DOHH2 (cell line): Measurements from ENCODE around the gene GFY.

ENCODE experiments used
- H3F3A ChIP-seq: fragments of 200-600 bp; sonication (generic), shearing (Covaris generic); 2 replicates; pipeline ENCODE4 v1.6.0; 2016; ENCODE audit warnings: antibody characterized with exemption, mild to moderate bottlenecking; ENCODE audit not compliant: control insufficient read depth, insufficient read depth
- H3K27ac ChIP-seq: fragments of 200-600 bp; sonication (generic); 2 replicates; pipeline ENCODE4 v1.5.1; 2014; ENCODE audit warnings: low read depth, mild to moderate bottlenecking, low read length, moderate library complexity
- H3K27me3 ChIP-seq: fragments of 200-600 bp; sonication (generic); 2 replicates; pipeline ENCODE4 v1.6.1; 2014; ENCODE audit warnings: mild to moderate bottlenecking, low read length, mixed read lengths; ENCODE audit not compliant: control insufficient read depth
- H3K36me3 ChIP-seq: fragments of 200-600 bp; sonication (generic); 2 replicates; pipeline ENCODE4 v1.6.1; 2014; ENCODE audit warnings: mild to moderate bottlenecking, low read length, moderate library complexity, mixed read lengths; ENCODE audit not compliant: control insufficient read depth
- H3K4me1 ChIP-seq: fragments of 200-600 bp; sonication (generic); 2 replicates; pipeline ENCODE4 v1.6.1; 2014; ENCODE audit warnings: mild to moderate bottlenecking, low read length, mixed read lengths; ENCODE audit not compliant: control insufficient read depth
- H3K4me2 ChIP-seq: fragments of 200-600 bp; sonication (generic); 2 replicates; pipeline ENCODE4 v1.6.0; 2014; ENCODE audit warnings: mild to moderate bottlenecking, low read length, moderate library complexity
- H3K4me3 ChIP-seq: fragments of 200-600 bp; sonication (generic); 2 replicates; pipeline ENCODE4 v1.5.1; 2014; ENCODE audit warnings: mild to moderate bottlenecking, low read length, mixed read lengths
- H3K79me2 ChIP-seq: fragments of 200-600 bp; sonication (generic); 2 replicates; pipeline ENCODE4 v1.6.1; 2014; ENCODE audit warnings: mild to moderate bottlenecking, low read length, mixed read lengths; ENCODE audit not compliant: control insufficient read depth
- H3K9me2 ChIP-seq: fragments of 200-600 bp; sonication (generic); replicated peaks from 2 replicates; pipeline ENCODE4 v1.6.1; 2014; ENCODE audit warnings: mild to moderate bottlenecking, low read length, mixed read lengths; ENCODE audit not compliant: control insufficient read depth
- H3K9me3 ChIP-seq: fragments of 200-600 bp; sonication (generic); 2 replicates; pipeline ENCODE4 v1.6.1; 2014; ENCODE audit warnings: antibody characterized with exemption, low read length, mixed read lengths; ENCODE audit not compliant: control insufficient read depth, insufficient read depth
- H4K20me1 ChIP-seq: fragments of 200-600 bp; sonication (generic); 2 replicates; pipeline ENCODE4 v1.6.0; 2014; ENCODE audit warnings: low read depth, mild to moderate bottlenecking, antibody characterized with exemption, low read length, moderate library complexity; ENCODE audit not compliant: control insufficient read depth, insufficient read depth
- EZH2phosphoT487 ChIP-seq: fragments of 200-600 bp; sonication (generic); IDR thresholded peaks from 2 replicates; pipeline ENCODE4 v1.6.1; 2017; ENCODE audit warnings: borderline replicate concordance, mild to moderate bottlenecking, antibody characterized with exemption, low read length, moderate library complexity, mixed read lengths
- TF ChIP-seq, protein P1 (sequence below): fragments of 200-600 bp; sonication (generic); IDR thresholded peaks from one replicate; pipeline ENCODE4 v1.5.1; 2014; ENCODE audit warnings: antibody characterized with exemption, mild to moderate bottlenecking, low read depth, low read length; ENCODE audit not compliant: poor library complexity, severe bottlenecking

Gene GFY

DNA sequence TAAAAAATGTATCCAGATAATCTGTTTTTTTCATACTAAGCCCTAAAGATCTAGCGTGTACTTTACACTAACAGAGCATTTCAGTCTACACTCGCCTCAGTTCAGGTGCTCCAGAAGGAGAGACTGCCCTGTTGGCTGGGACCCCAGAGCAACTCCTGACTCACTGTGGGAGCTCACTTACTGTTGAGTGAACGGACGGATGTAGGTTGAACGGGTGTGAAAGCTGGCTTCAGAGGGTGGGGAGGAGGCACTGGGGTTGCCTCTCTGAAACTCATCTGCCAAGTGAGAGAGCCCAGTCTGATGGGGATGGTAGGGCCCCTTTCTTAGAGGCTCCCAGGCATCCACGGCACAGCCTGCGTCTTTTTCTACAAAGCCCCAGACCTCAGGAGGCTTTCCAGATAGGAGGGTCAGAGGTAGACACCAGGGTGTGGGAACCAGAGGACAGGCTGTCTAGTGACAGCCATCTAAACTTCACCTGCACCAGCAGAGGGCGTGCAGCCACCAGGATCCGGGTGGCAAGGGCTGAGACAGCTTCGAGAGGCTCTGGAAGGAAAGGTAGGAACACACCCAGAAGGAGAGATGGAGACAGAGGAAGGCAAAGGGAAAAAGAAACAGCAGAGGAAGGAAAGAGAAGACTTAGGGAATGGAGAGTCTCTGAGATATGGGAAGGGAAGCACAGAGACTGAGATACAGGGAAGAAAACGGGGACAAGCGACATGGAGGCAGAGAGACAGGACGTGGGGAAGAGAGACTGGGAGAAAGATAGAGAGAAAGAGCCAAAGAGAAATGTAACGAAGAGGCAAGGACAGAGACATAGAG, 33.4 kb upstream of the GFY start:
- Histone ChIP-seq H3K9me3 (no peaks in the 10 kb centered on the region), H3K4me2 (peak overlapping the region; percentile 57), H3K4me3 (peak overlapping the region; percentile 26), H3K9me2 (no peaks in the 10 kb centered on the region), H3K27ac (peak overlapping the region; percentile 39), H3K27me3 (no peaks in the 10 kb centered on the region), H3K79me2 (no peaks in the 10 kb centered on the region), H4K20me1 (no peaks in the 10 kb centered on the region), H3F3A (peaks cover 9% of the 10 kb centered on the region), H3K4me1 (peaks cover 57% of the 10 kb centered on the region), H3K36me3 (no peaks in the 10 kb centered on the region)
- no peak for TF ChIP-seq EZH2phosphoT487
- TF ChIP-seq, protein P1, sequence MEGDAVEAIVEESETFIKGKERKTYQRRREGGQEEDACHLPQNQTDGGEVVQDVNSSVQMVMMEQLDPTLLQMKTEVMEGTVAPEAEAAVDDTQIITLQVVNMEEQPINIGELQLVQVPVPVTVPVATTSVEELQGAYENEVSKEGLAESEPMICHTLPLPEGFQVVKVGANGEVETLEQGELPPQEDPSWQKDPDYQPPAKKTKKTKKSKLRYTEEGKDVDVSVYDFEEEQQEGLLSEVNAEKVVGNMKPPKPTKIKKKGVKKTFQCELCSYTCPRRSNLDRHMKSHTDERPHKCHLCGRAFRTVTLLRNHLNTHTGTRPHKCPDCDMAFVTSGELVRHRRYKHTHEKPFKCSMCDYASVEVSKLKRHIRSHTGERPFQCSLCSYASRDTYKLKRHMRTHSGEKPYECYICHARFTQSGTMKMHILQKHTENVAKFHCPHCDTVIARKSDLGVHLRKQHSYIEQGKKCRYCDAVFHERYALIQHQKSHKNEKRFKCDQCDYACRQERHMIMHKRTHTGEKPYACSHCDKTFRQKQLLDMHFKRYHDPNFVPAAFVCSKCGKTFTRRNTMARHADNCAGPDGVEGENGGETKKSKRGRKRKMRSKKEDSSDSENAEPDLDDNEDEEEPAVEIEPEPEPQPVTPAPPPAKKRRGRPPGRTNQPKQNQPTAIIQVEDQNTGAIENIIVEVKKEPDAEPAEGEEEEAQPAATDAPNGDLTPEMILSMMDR: peak; percentile 96

DNA sequence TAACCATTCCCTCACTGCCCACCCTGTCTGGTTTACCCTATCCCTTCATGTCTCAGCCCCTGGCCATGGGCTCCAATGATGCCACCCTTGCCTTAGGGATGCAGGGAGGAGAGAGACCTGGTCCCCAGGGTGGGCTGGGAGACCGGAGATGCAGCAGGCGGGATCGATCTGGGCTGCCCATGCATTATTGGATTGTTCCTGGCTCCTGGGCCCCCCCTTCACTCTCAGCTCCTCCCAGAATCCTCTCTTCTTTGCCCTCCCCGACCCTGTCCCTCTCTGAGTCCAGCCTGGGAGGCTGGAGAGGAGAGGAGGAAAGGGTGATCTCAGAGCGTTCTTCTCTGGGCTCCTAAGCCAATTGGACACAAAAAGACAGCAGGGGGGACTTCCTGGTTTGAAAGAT, 31.3 kb upstream of the GFY start:
- Histone ChIP-seq H4K20me1 (no peaks in the 10 kb centered on the region), H3K79me2 (no peaks in the 10 kb centered on the region), H3K4me1 (peaks cover 37% of the 10 kb centered on the region), H3K9me3 (no peaks in the 10 kb centered on the region), H3K9me2 (no peaks in the 10 kb centered on the region), H3F3A (peaks cover 6% of the 10 kb centered on the region), H3K4me3 (no peak overlapping the region), H3K27ac (no peak overlapping the region), H3K27me3 (no peaks in the 10 kb centered on the region), H3K4me2 (no peak overlapping the region), H3K36me3 (no peaks in the 10 kb centered on the region)
- TF ChIP-seq EZH2phosphoT487: no peak
- TF ChIP-seq, protein P1: no peak

DNA sequence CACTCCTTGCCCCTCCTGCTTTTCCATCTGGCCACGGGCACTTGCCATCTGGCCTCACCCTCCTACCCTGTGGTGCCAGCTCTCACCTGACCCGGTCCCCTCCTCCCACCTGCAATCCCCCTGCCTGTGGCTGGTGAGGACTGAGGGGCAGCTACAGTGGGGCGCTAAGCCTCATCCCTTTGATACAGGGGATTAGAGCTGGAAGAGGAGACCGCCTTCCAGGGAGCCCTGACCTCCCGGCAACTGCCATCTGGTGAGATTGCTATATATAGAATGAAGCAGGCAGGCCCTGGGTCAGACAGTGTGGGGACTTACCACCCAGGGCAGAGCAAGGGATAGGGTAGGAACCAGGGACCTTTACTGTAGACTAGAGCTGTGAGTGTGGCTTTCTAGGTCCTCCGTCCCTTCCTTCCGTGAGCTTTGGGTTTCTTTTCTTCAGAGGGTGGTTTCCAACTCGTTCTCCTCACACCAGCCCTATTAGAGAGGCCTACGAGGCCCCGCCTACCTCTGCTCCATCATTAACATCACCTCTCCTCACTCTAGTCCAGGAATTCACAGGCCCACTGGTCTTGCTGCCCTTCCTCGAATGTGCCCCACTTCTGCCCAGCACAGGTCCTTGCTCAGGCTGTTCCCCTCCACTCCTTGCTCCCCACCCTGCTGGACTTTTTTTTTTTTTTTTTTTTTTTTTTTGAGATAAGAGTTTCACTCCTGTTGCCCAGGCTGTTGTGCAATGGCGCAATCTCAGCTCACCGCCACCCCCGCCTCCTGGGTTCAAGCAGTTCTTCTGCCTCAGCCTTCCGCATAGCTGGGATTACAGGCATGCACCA, 29.4 kb upstream of the GFY start:
- no peaks in the 10 kb centered on the region for H3K36me3 ChIP-seq
- no peaks in the 10 kb centered on the region for H3K27me3 ChIP-seq
- H3K4me1 ChIP-seq: peaks cover 26% of the 10 kb centered on the region
- H4K20me1 ChIP-seq: no peaks in the 10 kb centered on the region
- no peaks in the 10 kb centered on the region for H3K9me3 ChIP-seq
- H3K9me2 ChIP-seq: no peaks in the 10 kb centered on the region
- peaks cover 6% of the 10 kb centered on the region for H3F3A ChIP-seq
- no peak overlapping the region for H3K4me3 ChIP-seq
- TF ChIP-seq, protein P1: no peak
- no peak for TF ChIP-seq EZH2phosphoT487
- no peaks in the 10 kb centered on the region for H3K79me2 ChIP-seq
- H3K27ac ChIP-seq: no peak overlapping the region
- no peak overlapping the region for H3K4me2 ChIP-seq
